Pancreas (tissue), 10 donors: ENCODE data around the gene FRMD4A. TPM values are rescaled to one million over a fixed set of nuclear protein-coding genes. Genes with fewer than 3 reads are reported as not detected.

Experiments
- ATAC-seq, 4 donors: fragments of 200-7000 bp; cut with Tn5 transposase; one replicate each; pipeline versions ENCODE4 v1.8.0 to v1.9.1; 2020; ENCODE audit warnings: mild to moderate bottlenecking in 4 of 4, moderate library complexity in 4 of 4
- DNase-seq, 6 donors: peaks; one replicate each; pipeline ENCODE4 v3.0.0-alpha.2; 2020
- FAIRE-seq: peaks from 2 replicates; lab custom pipeline; 2012; peaks lifted over from hg19 to GRCh38; lab: Jason Lieb, UNC
- H3K27ac ChIP-seq, 4 donors: fragments of 200-600 bp; sonication (generic); 1 replicate in 3 of 4; 2 replicates in 1 of 4; pipeline versions ENCODE4 v1.5.0 to v1.8.0; 2020
- H3K27me3 ChIP-seq, 4 donors: fragments of 200-600 bp; one replicate each; pipeline ENCODE4 v1.8.0; 2021
- H3K36me3 ChIP-seq, 3 donors: fragments of 200-600 bp; sonication (generic) in 1 of 3; one replicate each; pipeline versions ENCODE4 v1.5.0 to v1.8.0; 2020 to 2021
- H3K4me1 ChIP-seq, 3 donors: fragments of 200-600 bp; one replicate each; pipeline ENCODE4 v1.8.0; 2021
- H3K4me3 ChIP-seq, 4 donors: fragments of 200-600 bp; sonication (generic) in 2 of 4; one replicate each; pipeline versions ENCODE4 v1.5.0 to v1.8.0; 2020 to 2021
- H3K9me3 ChIP-seq, 4 donors: fragments of 200-600 bp; one replicate each; pipeline ENCODE4 v1.8.0; 2021
- CTCF ChIP-seq, 4 donors: fragments of 200-600 bp; sonication (generic) in 3 of 4; IDR thresholded peaks; one replicate each; pipeline versions ENCODE4 v1.5.0 to v1.8.0; 2021; ENCODE audit warnings: antibody characterized with exemption in 4 of 4
- WGBS, 2 donors: extraction: QIAGEN DNeasy Blood & Tissue Kit; methylation state at CpG; one replicate each; pipeline ENCODE4 v1.1.7; 2013; 5-methylcytosine and 5-hydroxymethylcytosine counted together
- intact Hi-C, 3 donors: fragments of 100-400 bp; cut with DNase I; formaldehyde crosslinking; loops; one replicate each; pipeline versions ENCODE4 v1.11.1 to v1.14.2; 2022
- polyA plus RNA-seq, 2 donors: library from polyadenylated mRNA; stranded (reverse); fragments of 200-250 nt; gene quantifications; one replicate each; pipeline ENCODE4 v1.2.3, GENCODE V29; 2013
- total RNA-seq, 6 donors: library from RNA; stranded (reverse); fragmentation: NEBNext Ultra II Directional in 4 of 6; extraction: Animal tissue kit (Norgen Biotek cat#: 25700) in 4 of 6; gene quantifications; one replicate each; pipeline versions ENCODE4 v1.2.1 to v1.2.4, GENCODE V29; 2021 to 2023
- donor health status: healthy with polysubstance abuse.
- donor health status: DM: no; HTN: no; CAD: no; lungs with moderate emphysema.
- donor health status: DM: no; HTN: no; CAD: no.
- donor health status: control.
- donor health status: control.
- donor health status: Bipolar disorder and iron deficiency.
- donor health status: DM: yes; HTN: yes; CAD: no.
- donor health status: DM: no; HTN: no; CAD: no.
- donor health status: DM: no; HTN: no; CAD: no.
- donor health status: DM: yes; HTN: yes; CAD: no.

Gene FRMD4A
- total and polyA plus RNA-seq, 8 donors: 13.5 to 27.5 (median 18.7) TPM

DNA sequence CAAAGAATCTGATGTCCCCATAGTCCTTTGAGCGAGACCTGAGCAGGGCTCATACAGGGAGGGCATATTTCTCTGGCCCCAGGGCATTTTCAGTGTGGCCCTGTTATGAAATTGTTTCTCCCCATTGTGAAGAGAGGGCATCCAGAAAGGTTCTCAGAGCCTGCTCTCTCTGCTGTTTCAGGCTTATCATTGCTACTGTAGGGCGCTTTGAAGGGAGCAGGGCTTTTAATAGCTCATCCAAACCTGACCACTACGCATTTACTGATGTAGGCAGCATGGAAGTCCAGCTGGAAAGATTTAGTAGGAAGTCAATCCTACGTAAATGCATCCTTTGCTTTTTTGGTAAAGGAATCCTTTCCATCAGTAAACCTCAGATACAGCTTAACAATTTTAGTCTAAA is 675.9 kb downstream of the FRMD4A start:
- FAIRE-seq: no peak
- TF ChIP-seq CTCF (IDR thresholded peaks at IDR 0.05): no peak
- H3K9me3 ChIP-seq: no peaks in the 10 kb centered on the region
- no peak overlapping the region for H3K4me3 ChIP-seq
- peaks cover 0 to 78% (median 19%) of the 10 kb centered on the region in 3 donors for H3K36me3 ChIP-seq
- no peak for ATAC-seq
- no peaks in the 10 kb centered on the region for H3K27me3 ChIP-seq
- H3K4me1 ChIP-seq: no peaks in the 10 kb centered on the region
- 92 to 95% methylated on average over 4 of the region's 4 CpGs for WGBS, 2 donors
- DNase-seq: no peak
- no peak overlapping the region for H3K27ac ChIP-seq
- intact Hi-C loops: loop anchor here in 2 of 3 donors (5.0 to 10.0 kb wide), 2 partner anchors 122 to 130 kb away; no protein-coding TSS in a partner anchor

GRCh38 chr10:13654118-13654830 is 676.5 kb downstream of the FRMD4A start:
- intact Hi-C loops: loop anchor here in 1 of 3 donors (10.0 kb wide), 1 partner anchor 131 kb away; no protein-coding TSS in a partner anchor
- Histone ChIP-seq H3K4me1 (no peaks in the 10 kb centered on the region), H3K27ac (no peak overlapping the region), H3K9me3 (no peaks in the 10 kb centered on the region), H3K36me3 (peaks cover 0 to 78% (median 20%) of the 10 kb centered on the region in 3 donors), H3K4me3 (no peak overlapping the region), H3K27me3 (no peaks in the 10 kb centered on the region)
- TF ChIP-seq CTCF (IDR thresholded peaks at IDR 0.05): no peak
- DNase-seq: no peak
- no peak for ATAC-seq
- FAIRE-seq: no peak
- 90% methylated on average over 8 of the region's 8 CpGs for WGBS, 2 donors

- Histone ChIP-seq H3K4me3 (no peak overlapping the region), H3K36me3 (peaks cover 0 to 72% (median 26%) of the 10 kb centered on the region in 3 donors), H3K27ac (no peak overlapping the region), H3K27me3 (no peaks in the 10 kb centered on the region), H3K4me1 (no peaks in the 10 kb centered on the region), H3K9me3 (no peaks in the 10 kb centered on the region)
- no peak for DNase-seq
- no peak for ATAC-seq
- no peak for TF ChIP-seq CTCF (IDR thresholded peaks at IDR 0.05)
- no peak for FAIRE-seq
- intact Hi-C loops: loop anchor here in 1 of 3 donors (10.0 kb wide), 1 partner anchor 132 kb away; no protein-coding TSS in a partner anchor
- WGBS, 2 donors: 75% methylated on average over 6 of the region's 6 CpGs
Observed at GRCh38 chr10:13652860-13653259, 677.9 kb downstream of the FRMD4A start.

- no peaks in the 10 kb centered on the region for H3K27me3 ChIP-seq
- DNase-seq: no peak
- peaks cover 0 to 67% (median 30%) of the 10 kb centered on the region in 3 donors for H3K36me3 ChIP-seq
- WGBS, 2 donors: 76 to 78% methylated on average over 5 of the region's 5 CpGs
- no peak for ATAC-seq
- H3K4me1 ChIP-seq: no peaks in the 10 kb centered on the region
- intact Hi-C loops: loop anchor here in 1 of 3 donors (10.0 kb wide), 1 partner anchor 133 kb away; no protein-coding TSS in a partner anchor
- H3K4me3 ChIP-seq: no peak overlapping the region
- H3K27ac ChIP-seq: no peak overlapping the region
- TF ChIP-seq CTCF (IDR thresholded peaks at IDR 0.05): no peak
- no peak for FAIRE-seq
- H3K9me3 ChIP-seq: no peaks in the 10 kb centered on the region
Observed at GRCh38 chr10:13651969-13652720, 678.6 kb downstream of the FRMD4A start.
